Amniotic epithelial cell (primary cell): ENCODE results near the gene ARHGEF26.

ENCODE experiments used
- DNase-seq: peaks from one replicate; pipeline ENCODE4 v3.0.0-alpha.2; 2010; ENCODE audit warnings: low read depth

The ARHGEF26 gene

GRCh38 chr3:154254527-154254926, 133.3 kb downstream of the ARHGEF26 start:
- DNase-seq, result no peak

- no peak for DNase-seq
These were observed 152.2 kb downstream of the ARHGEF26 start for GRCh38 chr3:154273381-154273780.

GRCh38 chr3:154274348-154274747, 153.2 kb downstream of the ARHGEF26 start:
- peak; percentile 12 for DNase-seq

- DNase-seq, result peak; percentile 41
These were observed 154.1 kb downstream of the ARHGEF26 start for GRCh38 chr3:154275292-154275691.

GRCh38 chr3:154275965-154276364, 154.8 kb downstream of the ARHGEF26 start:
- DNase-seq, result no peak

- no peak for DNase-seq
These were observed 159.0 kb downstream of the ARHGEF26 start for GRCh38 chr3:154280161-154280560.

- no peak for DNase-seq
These were observed 164.0 kb downstream of the ARHGEF26 start for GRCh38 chr3:154285221-154285620.

GRCh38 chr3:154290187-154290586, 169.0 kb downstream of the ARHGEF26 start:
- no peak for DNase-seq

- no peak for DNase-seq
These were observed 172.8 kb downstream of the ARHGEF26 start for GRCh38 chr3:154294016-154294415.

GRCh38 chr3:154301561-154301960, 180.4 kb downstream of the ARHGEF26 start:
- DNase-seq, result no peak

GRCh38 chr3:154304116-154304786, 183.1 kb downstream of the ARHGEF26 start:
- DNase-seq, result peak; percentile 36

- no peak for DNase-seq
These were observed 183.7 kb downstream of the ARHGEF26 start for GRCh38 chr3:154304936-154305335.

- DNase-seq, result no peak
These were observed 186.2 kb downstream of the ARHGEF26 start for GRCh38 chr3:154307363-154307762.
